Ramos (cell line): ENCODE results near the gene POU6F1.

Experiments
- in situ Hi-C: fragments of 300-500 bp; cut with MboI; formaldehyde crosslinking; loops from one replicate; pipeline ENCODE4 v1.14.3; 2022; ENCODE audit warnings: low sequenced_read_pairs; ENCODE audit not compliant: unreplicated experiment

Gene POU6F1

GRCh38 chr12:51172515-51173431 lies 45.1 kb downstream of the POU6F1 start, which contains the start of gene TFCP2:
TFCP2 (minus strand) TSS chr12:51173135; CDS start chr12:51172422, 713 bp downstream.
- in situ Hi-C loops = no loop called here

- in situ Hi-C loops = no loop called here
Observed at GRCh38 chr12:51171884-51172514, 45.9 kb downstream of the POU6F1 start.

GRCh38 chr12:51163795-51164194 lies 54.1 kb downstream of the POU6F1 start:
- in situ Hi-C loops = no loop called here

GRCh38 chr12:51162217-51162616 lies 55.6 kb downstream of the POU6F1 start:
- in situ Hi-C loops = no loop called here

- in situ Hi-C loops = no loop called here
Observed at GRCh38 chr12:51160814-51161459, 56.9 kb downstream of the POU6F1 start.

- in situ Hi-C loops = no loop called here
Observed at GRCh38 chr12:51156245-51156765, 61.6 kb downstream of the POU6F1 start.

GRCh38 chr12:51152953-51153352 lies 64.9 kb downstream of the POU6F1 start:
- in situ Hi-C loops = no loop called here

GRCh38 chr12:51150777-51151176 lies 67.1 kb downstream of the POU6F1 start:
- in situ Hi-C loops = no loop called here

- in situ Hi-C loops = no loop called here
Observed at GRCh38 chr12:51147309-51147708, 70.6 kb downstream of the POU6F1 start.

GRCh38 chr12:51139292-51139844 lies 78.5 kb downstream of the POU6F1 start:
- in situ Hi-C loops = no loop called here
